SK-N-MC (cell line): ENCODE data around the gene ATXN7L1.

Source experiments
- DNase-seq: peaks from one replicate; pipeline ENCODE4 v3.0.0-alpha.2; 2011; ENCODE audit warnings: low read depth, low spot score
- H3K27ac ChIP-seq: fragments of 200-600 bp; sonication (generic); 2 replicates; pipeline ENCODE4 v1.5.1; 2016; ENCODE audit warnings: mixed run types
- H3K36me3 ChIP-seq: fragments of 200-600 bp; sonication (generic); 2 replicates; pipeline ENCODE4 v1.6.1; 2017; ENCODE audit warnings: antibody characterized with exemption, low read length, mixed read lengths; ENCODE audit not compliant: insufficient read depth
- H3K4me3 ChIP-seq: fragments of 200-600 bp; sonication (generic); 2 replicates; pipeline ENCODE4 v1.5.1; 2016
- H3K9ac ChIP-seq: fragments of 200-600 bp; sonication (generic); 2 replicates; pipeline ENCODE4 v1.8.0; 2017; ENCODE audit warnings: mixed run types, mixed read lengths; ENCODE audit not compliant: insufficient read length
- H3K9me3 ChIP-seq: fragments of 200-600 bp; sonication (generic); 2 replicates; pipeline ENCODE4 v1.6.1; 2017; ENCODE audit warnings: low read depth, mild to moderate bottlenecking, antibody characterized with exemption, low read length, moderate library complexity, mixed read lengths
- EZH2 ChIP-seq: fragments of 200-600 bp; sonication (generic); IDR thresholded peaks from one replicate; pipeline ENCODE4 v1.6.1; 2017; ENCODE audit warnings: antibody characterized with exemption
- FOXP2 ChIP-seq: optimal IDR thresholded peaks from 2 replicates; pipeline ENCODE3; 2011; ENCODE audit warnings: mild to moderate bottlenecking, moderate library complexity; ENCODE audit not compliant: insufficient read depth; ENCODE audit errors: extremely low read length, control extremely low read depth
- POLR2AphosphoS5 ChIP-seq: IDR thresholded peaks from 2 replicates; pipeline ENCODE4 v1.6.1; 2012; ENCODE audit warnings: mild to moderate bottlenecking, low read depth, low read length, borderline replicate concordance

Gene ATXN7L1, protein sequence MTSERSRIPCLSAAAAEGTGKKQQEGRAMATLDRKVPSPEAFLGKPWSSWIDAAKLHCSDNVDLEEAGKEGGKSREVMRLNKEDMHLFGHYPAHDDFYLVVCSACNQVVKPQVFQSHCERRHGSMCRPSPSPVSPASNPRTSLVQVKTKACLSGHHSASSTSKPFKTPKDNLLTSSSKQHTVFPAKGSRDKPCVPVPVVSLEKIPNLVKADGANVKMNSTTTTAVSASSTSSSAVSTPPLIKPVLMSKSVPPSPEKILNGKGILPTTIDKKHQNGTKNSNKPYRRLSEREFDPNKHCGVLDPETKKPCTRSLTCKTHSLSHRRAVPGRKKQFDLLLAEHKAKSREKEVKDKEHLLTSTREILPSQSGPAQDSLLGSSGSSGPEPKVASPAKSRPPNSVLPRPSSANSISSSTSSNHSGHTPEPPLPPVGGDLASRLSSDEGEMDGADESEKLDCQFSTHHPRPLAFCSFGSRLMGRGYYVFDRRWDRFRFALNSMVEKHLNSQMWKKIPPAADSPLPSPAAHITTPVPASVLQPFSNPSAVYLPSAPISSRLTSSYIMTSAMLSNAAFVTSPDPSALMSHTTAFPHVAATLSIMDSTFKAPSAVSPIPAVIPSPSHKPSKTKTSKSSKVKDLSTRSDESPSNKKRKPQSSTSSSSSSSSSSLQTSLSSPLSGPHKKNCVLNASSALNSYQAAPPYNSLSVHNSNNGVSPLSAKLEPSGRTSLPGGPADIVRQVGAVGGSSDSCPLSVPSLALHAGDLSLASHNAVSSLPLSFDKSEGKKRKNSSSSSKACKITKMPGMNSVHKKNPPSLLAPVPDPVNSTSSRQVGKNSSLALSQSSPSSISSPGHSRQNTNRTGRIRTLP

GRCh38 chr7:105876091-105876963 is at the start of gene ATXN7L1:
TSS of gene ATXN7L1 (minus strand) at chr7:105876599. CDS start at chr7:105876558, 41 bp downstream.
- Histone ChIP-seq H3K9ac (peak within 1 kb of the TSS; percentile 98), H3K36me3 (peaks cover 6% of the 10 kb centered on the region; the same call in 1 of the 2 replicates), H3K27ac (peak within 1 kb of the TSS; percentile 83), H3K4me3 (peak within 1 kb of the TSS; percentile 95), H3K9me3 (no peaks in the 10 kb centered on the region)
- TF ChIP-seq EZH2 (no peak), POLR2AphosphoS5 (peak; percentile 90), FOXP2 (peak; percentile 48)
- DNase-seq: peak; percentile 75

GRCh38 chr7:105926131-105926530 is 49.7 kb upstream of the ATXN7L1 start:
- Histone ChIP-seq H3K9ac (no peak overlapping the region), H3K9me3 (no peaks in the 10 kb centered on the region), H3K27ac (no peak overlapping the region), H3K36me3 (peaks cover 11% of the 10 kb centered on the region; the same call in 1 of the 2 replicates), H3K4me3 (no peak overlapping the region)
- TF ChIP-seq POLR2AphosphoS5: no peak
- TF ChIP-seq FOXP2: no peak
- no peak for TF ChIP-seq EZH2
- DNase-seq: no peak

GRCh38 chr7:105924945-105925344 is 48.5 kb upstream of the ATXN7L1 start:
- Histone ChIP-seq H3K9me3 (no peaks in the 10 kb centered on the region), H3K9ac (no peak overlapping the region), H3K4me3 (no peak overlapping the region), H3K27ac (no peak overlapping the region), H3K36me3 (peaks cover 14% of the 10 kb centered on the region; the same call in 1 of the 2 replicates)
- no peak for TF ChIP-seq FOXP2
- TF ChIP-seq EZH2: no peak
- no peak for TF ChIP-seq POLR2AphosphoS5
- no peak for DNase-seq

DNA sequence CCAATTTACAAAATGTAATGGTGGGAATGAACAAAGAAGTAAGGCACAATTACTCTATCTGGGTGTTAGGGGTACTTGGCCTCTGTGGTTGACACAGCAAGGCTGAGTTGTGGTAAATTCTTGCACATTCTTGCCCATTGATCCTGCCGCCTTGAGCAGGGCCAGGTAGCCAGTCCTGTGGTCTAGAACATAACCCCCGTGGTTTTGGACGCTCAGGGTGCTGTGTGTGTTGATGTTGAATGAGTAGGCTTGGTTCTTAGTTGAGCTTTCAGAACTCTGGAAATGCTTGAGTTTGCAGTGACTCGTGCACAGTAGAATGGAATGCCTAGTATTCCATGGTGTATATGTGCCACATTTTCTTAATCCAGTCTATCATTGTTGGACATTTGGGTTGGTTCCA is 44.4 kb upstream of the ATXN7L1 start:
- H3K36me3 ChIP-seq: peaks cover 16% of the 10 kb centered on the region; the same call in 1 of the 2 replicates
- no peak for DNase-seq
- no peaks in the 10 kb centered on the region for H3K9me3 ChIP-seq

GRCh38 chr7:105917659-105918058 is 41.3 kb upstream of the ATXN7L1 start:
- Histone ChIP-seq H3K4me3 (no peak overlapping the region), H3K9me3 (no peaks in the 10 kb centered on the region), H3K9ac (no peak overlapping the region), H3K27ac (no peak overlapping the region), H3K36me3 (peaks cover 9% of the 10 kb centered on the region; the same call in 1 of the 2 replicates)
- no peak for DNase-seq
- TF ChIP-seq POLR2AphosphoS5: no peak
- no peak for TF ChIP-seq EZH2
- no peak for TF ChIP-seq FOXP2

More for the DNA sequence above, 44.4 kb upstream of the ATXN7L1 start:
- TF ChIP-seq EZH2 (no peak), POLR2AphosphoS5 (no peak), FOXP2 (no peak)
- Histone ChIP-seq H3K27ac (no peak overlapping the region), H3K9ac (no peak overlapping the region), H3K4me3 (no peak overlapping the region)

- no peak overlapping the region for H3K4me3 ChIP-seq
- no peaks in the 10 kb centered on the region for H3K9me3 ChIP-seq
- H3K27ac ChIP-seq: no peak overlapping the region
- TF ChIP-seq POLR2AphosphoS5: no peak
- TF ChIP-seq FOXP2: no peak
- no peak for TF ChIP-seq EZH2
- H3K9ac ChIP-seq: no peak overlapping the region
- H3K36me3 ChIP-seq: peaks cover 5% of the 10 kb centered on the region; the same call in 1 of the 2 replicates
- no peak for DNase-seq
Measured at GRCh38 chr7:105916603-105917002, 40.2 kb upstream of the ATXN7L1 start.

DNA sequence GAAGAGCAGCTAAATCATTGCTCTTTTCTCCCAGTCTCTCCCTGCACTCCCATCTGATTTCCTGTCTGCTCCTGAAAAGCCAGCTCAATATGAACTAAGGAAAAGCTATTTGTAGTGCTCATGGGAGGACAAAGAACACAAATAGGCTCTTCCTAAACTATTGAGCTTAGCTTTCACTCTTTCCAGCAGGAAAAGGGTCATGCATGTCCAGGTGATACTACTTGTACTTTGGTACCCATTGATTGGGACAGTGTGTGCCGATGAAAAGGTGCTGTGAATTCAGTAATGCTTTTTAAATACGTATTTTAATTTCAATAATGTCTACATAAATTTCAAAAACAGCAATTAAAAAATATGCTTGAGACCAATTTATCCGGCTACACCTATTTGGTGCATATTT is 37.5 kb upstream of the ATXN7L1 start:
- Histone ChIP-seq H3K27ac (peak overlapping the region; percentile 62; the same call in 1 of the 2 replicates), H3K9ac (no peak overlapping the region), H3K9me3 (0 out of 2 replicates have a peak, but pooled peaks cover 3% of the 10 kb centered on the region), H3K4me3 (no peak overlapping the region), H3K36me3 (peaks cover 16% of the 10 kb centered on the region)
- no peak for DNase-seq
- TF ChIP-seq EZH2: no peak
